Measurements from ENCODE around the gene BEST1.

The BEST1 gene

DNA sequence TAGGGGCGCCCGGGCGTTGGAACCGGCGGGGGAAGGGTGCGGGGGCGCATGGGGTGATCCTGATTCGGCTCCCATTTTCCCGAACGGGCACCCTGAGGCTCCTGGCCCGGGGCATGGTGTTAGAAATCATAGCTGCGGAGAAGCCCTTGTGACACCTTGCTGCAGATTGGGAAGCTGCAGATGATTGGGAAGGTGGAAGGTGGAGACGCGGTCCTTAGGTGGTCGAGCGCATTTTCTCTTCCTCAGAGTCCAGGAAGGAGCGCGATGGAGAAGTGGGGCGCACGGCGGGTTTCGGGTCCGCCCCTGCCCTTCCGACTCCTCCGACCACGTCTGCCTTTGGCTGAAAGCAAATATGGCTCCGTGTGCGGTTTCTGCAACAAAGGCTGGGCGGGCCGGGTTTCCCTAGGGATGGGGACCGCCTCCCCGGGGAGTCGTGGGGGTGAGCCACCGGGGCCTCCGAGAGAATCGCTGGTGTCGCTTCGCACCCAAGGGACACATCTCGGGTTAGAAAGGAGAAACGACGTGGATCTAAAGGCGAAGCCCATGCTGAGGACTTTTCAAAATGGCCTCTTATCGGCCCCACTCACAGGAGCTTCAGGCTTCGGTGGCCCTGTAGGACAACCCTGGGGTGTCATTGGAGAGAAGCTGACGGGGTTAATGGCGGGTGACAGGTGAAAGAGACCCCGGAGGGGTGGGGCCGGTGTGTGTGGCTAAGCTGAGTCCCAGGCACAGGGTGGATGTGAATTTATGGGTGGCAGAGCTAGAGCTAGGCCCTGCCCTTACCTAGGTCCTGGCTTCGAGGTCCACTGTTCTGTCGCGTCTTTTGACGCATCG lies 18.0 kb downstream of the BEST1 start:
- peaks cover 37% of the 10 kb centered on the region for H3K36me3 ChIP-seq (ENCODE audit: insufficient read depth, low read length)
- TF ChIP-seq EZH2 (IDR thresholded peaks at IDR 0.05), result no peak
- TF ChIP-seq POLR2AphosphoS5 (IDR thresholded peaks at IDR 0.05; ENCODE audit: borderline replicate concordance, low read depth, low read length), result no peak
- TF ChIP-seq FOXP2 (optimal IDR thresholded peaks at IDR 0.05; ENCODE audit: control extremely low read depth, extremely low read length, insufficient read depth), result no peak

DNA sequence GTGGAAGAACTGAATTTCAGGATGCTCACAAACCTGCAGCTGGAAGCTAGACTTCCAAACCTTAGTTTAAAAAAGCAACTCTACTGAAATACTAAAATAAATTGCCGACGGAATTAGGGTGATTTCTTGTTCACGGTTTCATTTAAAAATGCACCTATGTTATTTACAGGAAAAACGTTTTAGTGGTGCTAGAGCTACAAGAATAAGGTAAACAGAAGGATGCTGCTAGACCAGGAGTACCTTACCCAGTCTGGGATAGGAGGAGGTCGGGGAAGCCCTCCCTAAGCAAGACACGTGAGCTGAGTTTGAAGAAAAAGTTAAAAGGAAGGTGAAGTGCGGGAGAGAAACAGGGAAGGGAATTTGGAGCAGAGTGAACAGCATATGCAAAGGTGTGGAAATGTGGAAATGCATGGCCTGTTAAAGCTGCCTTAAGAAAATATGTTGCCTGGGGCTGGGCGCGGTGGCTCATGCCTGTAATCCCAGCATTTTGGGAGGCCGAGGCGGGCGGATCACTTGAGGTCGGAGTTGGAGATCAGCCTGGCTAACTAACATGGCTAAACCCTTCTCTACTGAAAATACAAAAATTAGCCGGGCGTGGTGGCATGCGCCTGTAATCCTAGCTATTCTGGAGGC lies 18.7 kb downstream of the BEST1 start:
- Histone ChIP-seq H3K4me3 (peak overlapping the region; percentile 89), H3K36me3 (ENCODE audit: insufficient read depth, low read length) (peaks cover 30% of the 10 kb centered on the region), H3K27ac (peak overlapping the region; percentile 72), H3K9ac (ENCODE audit: insufficient read length) (peak overlapping the region; percentile 88), H3K9me3 (ENCODE audit: low read depth, low read length) (no peaks in the 10 kb centered on the region)
- no peak for DNase-seq (ENCODE audit: low read depth, low spot score)
- TF ChIP-seq EZH2 (IDR thresholded peaks at IDR 0.05), result no peak
- no peak for TF ChIP-seq POLR2AphosphoS5 (IDR thresholded peaks at IDR 0.05; ENCODE audit: borderline replicate concordance, low read depth, low read length)
- TF ChIP-seq FOXP2 (optimal IDR thresholded peaks at IDR 0.05; ENCODE audit: control extremely low read depth, extremely low read length, insufficient read depth), result no peak

More for the DNA sequence above, 18.0 kb downstream of the BEST1 start:
- peak overlapping the region; percentile 89 for H3K4me3 ChIP-seq
- DNase-seq (ENCODE audit: low read depth, low spot score), result no peak
- peak overlapping the region; percentile 72 for H3K27ac ChIP-seq
- H3K9me3 ChIP-seq (ENCODE audit: low read depth, low read length), result no peaks in the 10 kb centered on the region
- peak overlapping the region; percentile 88 for H3K9ac ChIP-seq (ENCODE audit: insufficient read length)

DNA sequence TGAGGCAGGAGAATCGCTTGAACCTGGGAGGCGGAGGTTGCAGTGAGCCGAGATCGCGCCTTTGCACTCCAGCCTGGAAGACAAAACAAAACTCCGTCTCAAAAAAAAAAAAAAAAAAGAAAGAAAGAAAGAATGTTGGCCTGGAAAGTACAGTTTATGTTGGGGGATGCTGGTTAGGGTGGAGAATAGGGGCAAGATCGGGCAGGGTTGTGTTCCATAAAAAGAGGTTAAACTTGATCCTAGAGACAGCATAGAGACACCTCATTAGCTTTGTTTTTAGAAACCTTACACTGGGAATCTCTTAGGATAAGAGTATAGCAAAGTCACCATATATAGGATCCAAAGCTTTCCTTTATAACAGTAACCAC lies 19.2 kb downstream of the BEST1 start:
- TF ChIP-seq EZH2 (IDR thresholded peaks at IDR 0.05), result no peak
- TF ChIP-seq FOXP2 (optimal IDR thresholded peaks at IDR 0.05; ENCODE audit: control extremely low read depth, extremely low read length, insufficient read depth), result no peak
- TF ChIP-seq POLR2AphosphoS5 (IDR thresholded peaks at IDR 0.05; ENCODE audit: borderline replicate concordance, low read depth, low read length), result no peak
- Histone ChIP-seq H3K27ac (peak overlapping the region; percentile 72), H3K9ac (ENCODE audit: insufficient read length) (no peak overlapping the region), H3K36me3 (ENCODE audit: insufficient read depth, low read length) (peaks cover 25% of the 10 kb centered on the region), H3K4me3 (no peak overlapping the region), H3K9me3 (ENCODE audit: low read depth, low read length) (no peaks in the 10 kb centered on the region)
- no peak for DNase-seq (ENCODE audit: low read depth, low spot score)

GRCh38 chr11:61969838-61970662 lies 19.9 kb downstream of the BEST1 start:
- Histone ChIP-seq H3K9ac (ENCODE audit: insufficient read length) (no peak overlapping the region), H3K36me3 (ENCODE audit: insufficient read depth, low read length) (peaks cover 18% of the 10 kb centered on the region), H3K9me3 (ENCODE audit: low read depth, low read length) (no peaks in the 10 kb centered on the region), H3K27ac (peak overlapping the region; percentile 72), H3K4me3 (no peak overlapping the region)
- TF ChIP-seq POLR2AphosphoS5 (IDR thresholded peaks at IDR 0.05; ENCODE audit: borderline replicate concordance, low read depth, low read length), result no peak
- TF ChIP-seq EZH2 (IDR thresholded peaks at IDR 0.05), result no peak
- TF ChIP-seq FOXP2 (optimal IDR thresholded peaks at IDR 0.05; ENCODE audit: control extremely low read depth, extremely low read length, insufficient read depth), result no peak
- DNase-seq (ENCODE audit: low read depth, low spot score), result no peak

- TF ChIP-seq FOXP2 (optimal IDR thresholded peaks at IDR 0.05; ENCODE audit: control extremely low read depth, extremely low read length, insufficient read depth) (no peak), POLR2AphosphoS5 (IDR thresholded peaks at IDR 0.05; ENCODE audit: borderline replicate concordance, low read depth, low read length) (peak; percentile 83)
- peak; percentile 78 for DNase-seq (ENCODE audit: low read depth, low spot score)
- peaks cover 4% of the 10 kb centered on the region for H3K36me3 ChIP-seq (ENCODE audit: insufficient read depth, low read length)
- H3K27ac ChIP-seq, result peak overlapping the region; percentile 96
- no peaks in the 10 kb centered on the region for H3K9me3 ChIP-seq (ENCODE audit: low read depth, low read length)
- H3K9ac ChIP-seq (ENCODE audit: insufficient read length), result peak overlapping the region; percentile 59
- H3K4me3 ChIP-seq, result peak overlapping the region; percentile 50
Measured at GRCh38 chr11:61971248-61972111, 21.3 kb downstream of the BEST1 start.

GRCh38 chr11:61972112-61972671 lies 22.0 kb downstream of the BEST1 start:
- peak overlapping the region; percentile 96 for H3K27ac ChIP-seq
- no peak for DNase-seq (ENCODE audit: low read depth, low spot score)
- TF ChIP-seq EZH2 (IDR thresholded peaks at IDR 0.05) (no peak), POLR2AphosphoS5 (IDR thresholded peaks at IDR 0.05; ENCODE audit: borderline replicate concordance, low read depth, low read length) (no peak), FOXP2 (optimal IDR thresholded peaks at IDR 0.05; ENCODE audit: control extremely low read depth, extremely low read length, insufficient read depth) (no peak)
- peak overlapping the region; percentile 23 for H3K4me3 ChIP-seq
- no peaks in the 10 kb centered on the region for H3K9me3 ChIP-seq (ENCODE audit: low read depth, low read length)
- peak overlapping the region; percentile 54 for H3K9ac ChIP-seq (ENCODE audit: insufficient read length)
- no peaks in the 10 kb centered on the region for H3K36me3 ChIP-seq (ENCODE audit: insufficient read depth, low read length)
